Motor neuron (in vitro differentiated cells): ENCODE results near the gene ZBTB5. TPM values are rescaled to one million over a fixed set of nuclear protein-coding genes. Genes with fewer than 3 reads are reported as not detected.

Experiments
- ATAC-seq, 8 experiments: fragments of 200-7000 bp; cut with Tn5 transposase; replicated peaks in 6 of 8; 2 replicates each; pipeline ENCODE4 v1.8.0; 2021; ENCODE audit warnings: mild to moderate bottlenecking in 8 of 8, moderate library complexity in 8 of 8
- H3K27ac ChIP-seq, 2 donors: fragments of 250-450 bp; sonication (Bioruptor Pico); 2 replicates each; pipeline ENCODE4 v1.9.0; 2021; ENCODE audit warnings: antibody characterized with exemption in 2 of 2, mild to moderate bottlenecking in 2 of 2, moderate library complexity in 1 of 2
- H3K4me1 ChIP-seq, 2 donors: fragments of 250-450 bp; sonication (Bioruptor Pico); replicated peaks in 1 of 2; 2 replicates each; pipeline ENCODE4 v1.6.1; 2021; ENCODE audit warnings: antibody characterized with exemption in 2 of 2, mild to moderate bottlenecking in 2 of 2, moderate library complexity in 1 of 2
- H3K4me3 ChIP-seq, 5 donors: fragments of 250-450 bp; sonication (Bioruptor Pico); 2 replicates each; pipeline ENCODE4 v1.9.0; 2021; ENCODE audit warnings: antibody characterized with exemption in 5 of 5, mild to moderate bottlenecking in 5 of 5, moderate library complexity in 4 of 5
- WGBS, 10 experiments: fragments of 450-650 bp; shearing (Covaris generic); methylation state at CpG; one replicate each; pipeline ENCODE4 v1.0.0; 2022; 5-methylcytosine and 5-hydroxymethylcytosine counted together
- in situ Hi-C, 9 experiments: fragments of 400-800 bp; cut with MboI; loops; one replicate each; pipeline ENCODE4 v1.15.0; 2021; ENCODE audit warnings: low sequenced_read_pairs in 9 of 9, low pct_unique_long_range_greater_than_20kb in 2 of 9; ENCODE audit not compliant: unreplicated experiment in 9 of 9
- total RNA-seq, 8 experiments: library from RNA; unstranded; fragments of 300-600 nt; gene quantifications; 2 replicates each; pipeline versions ENCODE4 v1.2.3 to v1.2.4, GENCODE V29; 2022

Gene ZBTB5
- total RNA-seq, 8 experiments from 2014 or later = 4.6 to 27.0 (median 19.9) TPM

DNA sequence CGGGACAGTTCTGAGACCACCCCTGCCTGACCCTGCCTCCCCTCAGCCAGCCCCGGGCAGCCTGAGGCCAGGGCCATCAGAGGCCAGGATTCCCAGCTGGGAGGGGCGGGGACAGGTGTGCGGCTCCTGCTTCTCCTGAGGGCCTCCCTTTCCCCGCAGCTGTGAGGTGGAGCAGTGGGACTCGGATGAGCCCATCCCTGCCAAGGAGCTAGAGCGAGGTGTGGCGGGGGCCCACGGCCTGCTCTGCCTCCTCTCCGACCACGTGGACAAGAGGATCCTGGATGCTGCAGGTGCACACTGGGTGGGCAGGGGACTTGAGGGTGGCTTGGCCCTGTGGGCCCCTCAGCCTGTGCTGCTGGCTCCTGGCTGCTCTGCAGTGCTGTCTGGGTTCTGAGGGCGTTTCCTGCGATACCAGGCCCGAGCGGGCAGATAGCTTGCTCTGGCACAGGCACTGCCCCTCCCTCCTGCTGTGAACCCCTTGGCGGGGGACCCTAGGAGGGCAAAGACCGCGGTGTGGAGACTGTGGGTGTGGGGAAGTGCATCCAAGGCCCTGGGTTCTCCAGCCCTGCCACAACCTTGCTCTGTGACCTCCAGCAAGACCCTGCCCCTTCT lies 40.5 kb downstream of the ZBTB5 start:
- Histone ChIP-seq H3K27ac (no peak overlapping the region), H3K4me3 (no peak overlapping the region), H3K4me1 (peaks cover 17 to 19% of the 10 kb centered on the region in 2 donors)
- WGBS, 10 experiments = 60 to 100% (median 86%) methylated on average over 1 to 7 of the region's 18 CpGs; no CpG with 5 or more reads in 5 of the 10 experiments
- in situ Hi-C loops = no loop called here
- no peak for ATAC-seq

DNA sequence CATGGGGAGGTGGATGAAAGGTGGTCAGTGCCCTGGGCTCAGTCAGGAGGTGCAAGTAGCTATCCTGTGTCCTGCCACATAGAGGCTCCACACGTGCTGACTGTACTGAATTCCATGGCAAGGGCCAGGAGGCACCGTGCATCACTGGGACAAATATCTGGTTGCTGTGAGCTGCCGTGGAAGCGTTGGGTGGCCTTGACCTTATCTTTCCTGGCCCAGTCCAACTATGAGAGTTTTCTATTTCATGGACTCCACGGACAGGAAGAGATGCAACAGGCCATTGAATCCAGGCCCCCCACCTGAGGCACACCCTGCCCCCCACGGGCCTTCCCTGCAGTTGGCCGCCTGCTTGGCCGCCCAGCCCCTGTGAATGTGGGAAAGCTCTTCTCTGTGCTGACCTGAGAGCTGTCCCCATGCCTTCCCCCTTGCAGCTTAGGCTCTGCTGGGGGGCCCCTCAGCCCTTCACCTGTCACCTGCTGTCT lies 41.0 kb downstream of the ZBTB5 start:
- H3K4me1 ChIP-seq = peaks cover 17 to 19% of the 10 kb centered on the region in 2 donors
- H3K4me3 ChIP-seq = no peak overlapping the region
- no peak overlapping the region for H3K27ac ChIP-seq
- WGBS, 10 experiments = 67% methylated on average over 1 to 6 of the region's 8 CpGs; no CpG with 5 or more reads in 8 of the 10 experiments
- no peak for ATAC-seq
- in situ Hi-C loops = no loop called here

- H3K27ac ChIP-seq = no peak overlapping the region
- WGBS, 10 experiments = 0 to 83% (median 35%) methylated on average over 1 to 2 of the region's 2 CpGs; no CpG with 5 or more reads in 4 of the 10 experiments
Measured at GRCh38 chr9:37423508-37423907, 41.7 kb downstream of the ZBTB5 start.

DNA sequence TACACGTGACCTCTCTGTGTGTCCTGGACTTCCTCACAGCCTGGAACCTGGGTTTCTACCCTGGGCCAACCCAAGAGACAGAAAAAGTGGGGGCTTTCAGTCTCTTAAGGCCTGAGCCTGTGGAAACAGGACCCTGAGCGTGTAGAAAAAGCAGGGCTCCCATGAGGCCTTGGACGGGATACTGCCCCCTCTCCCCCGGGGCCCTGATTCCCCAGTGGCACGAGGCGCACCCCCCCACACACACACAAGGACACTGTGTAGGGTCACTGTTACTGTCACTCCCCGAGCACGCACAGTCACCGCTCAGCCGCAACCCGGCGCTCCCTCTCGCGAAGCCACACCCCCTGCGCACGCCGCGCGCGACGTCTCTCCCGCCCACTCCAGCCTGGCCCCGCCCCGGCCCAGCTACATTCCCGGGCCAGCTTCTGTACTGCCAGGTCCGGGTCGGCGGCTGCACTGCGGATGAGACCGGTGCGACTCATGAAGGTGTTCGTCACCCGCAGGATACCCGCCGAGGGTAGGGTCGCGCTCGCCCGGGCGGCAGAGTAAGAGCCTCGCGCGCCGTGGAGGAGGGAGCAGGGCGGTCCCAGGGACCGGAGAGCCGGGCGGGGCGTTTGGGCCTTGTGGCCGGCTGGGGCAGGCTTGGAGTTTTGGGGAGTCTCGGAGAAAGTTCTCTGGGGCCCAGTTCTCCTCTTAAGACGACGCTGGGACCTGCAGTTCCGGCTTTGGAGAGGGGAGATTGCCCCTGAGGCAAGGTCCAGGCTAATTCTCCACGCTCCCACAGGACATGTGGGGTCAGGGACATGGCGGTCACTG lies 42.8 kb downstream of the ZBTB5 start, which contains the start of gene GRHPR:
Gene GRHPR (plus strand): TSS at position 408 of the 816 bp plus-strand sequence. CDS start 55 bp downstream, at position 463.
- peak; percentile 95 to 98 (median 96) for ATAC-seq
- peak within 1 kb of the TSS; percentile 58 to 91 (median 76) for H3K4me3 ChIP-seq
- 0% methylated on average over 1 to 14 of the region's 56 CpGs; no CpG with 5 or more reads in 3 of the 10 experiments for WGBS, 10 experiments
- in situ Hi-C loops = no loop called here
- H3K27ac ChIP-seq = peak within 1 kb of the TSS; percentile 74 to 81
- H3K4me1 ChIP-seq = peaks cover 17 to 19% of the 10 kb centered on the region in 2 donors

More at GRCh38 chr9:37423508-37423907, 41.7 kb downstream of the ZBTB5 start:
- in situ Hi-C loops = no loop called here
- Histone ChIP-seq H3K4me1 (peaks cover 17 to 19% of the 10 kb centered on the region in 2 donors), H3K4me3 (peak overlapping the region; percentile 58 to 91 (median 76))
- no peak for ATAC-seq

DNA sequence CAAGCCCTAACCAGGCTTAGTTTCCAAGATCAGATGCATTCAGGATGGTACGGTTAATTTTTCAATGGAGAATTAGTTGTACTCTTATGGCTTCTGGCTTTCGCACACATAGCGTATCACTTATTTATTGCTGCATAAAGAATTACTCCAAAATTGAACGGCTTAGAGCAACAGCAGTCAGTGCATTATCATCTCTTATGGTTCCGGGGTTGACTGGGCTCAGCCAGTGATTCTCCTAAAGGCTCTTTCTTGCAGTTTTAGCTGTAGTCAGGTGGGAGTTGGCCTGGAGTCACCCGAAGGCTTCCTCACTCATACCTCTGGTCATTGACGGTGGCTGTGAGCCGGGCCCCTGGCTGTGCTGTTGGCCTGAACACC lies 43.3 kb downstream of the ZBTB5 start:
- H3K27ac ChIP-seq = peak overlapping the region; percentile 74 to 81
- H3K4me3 ChIP-seq = peak overlapping the region; percentile 58 to 91 (median 76)
- in situ Hi-C loops = no loop called here
- 64 to 92% (median 80%) methylated on average over 2 to 6 of the region's 8 CpGs; no CpG with 5 or more reads in 2 of the 10 experiments for WGBS, 10 experiments
- peaks cover 17 to 19% of the 10 kb centered on the region in 2 donors for H3K4me1 ChIP-seq
- no peak for ATAC-seq

DNA sequence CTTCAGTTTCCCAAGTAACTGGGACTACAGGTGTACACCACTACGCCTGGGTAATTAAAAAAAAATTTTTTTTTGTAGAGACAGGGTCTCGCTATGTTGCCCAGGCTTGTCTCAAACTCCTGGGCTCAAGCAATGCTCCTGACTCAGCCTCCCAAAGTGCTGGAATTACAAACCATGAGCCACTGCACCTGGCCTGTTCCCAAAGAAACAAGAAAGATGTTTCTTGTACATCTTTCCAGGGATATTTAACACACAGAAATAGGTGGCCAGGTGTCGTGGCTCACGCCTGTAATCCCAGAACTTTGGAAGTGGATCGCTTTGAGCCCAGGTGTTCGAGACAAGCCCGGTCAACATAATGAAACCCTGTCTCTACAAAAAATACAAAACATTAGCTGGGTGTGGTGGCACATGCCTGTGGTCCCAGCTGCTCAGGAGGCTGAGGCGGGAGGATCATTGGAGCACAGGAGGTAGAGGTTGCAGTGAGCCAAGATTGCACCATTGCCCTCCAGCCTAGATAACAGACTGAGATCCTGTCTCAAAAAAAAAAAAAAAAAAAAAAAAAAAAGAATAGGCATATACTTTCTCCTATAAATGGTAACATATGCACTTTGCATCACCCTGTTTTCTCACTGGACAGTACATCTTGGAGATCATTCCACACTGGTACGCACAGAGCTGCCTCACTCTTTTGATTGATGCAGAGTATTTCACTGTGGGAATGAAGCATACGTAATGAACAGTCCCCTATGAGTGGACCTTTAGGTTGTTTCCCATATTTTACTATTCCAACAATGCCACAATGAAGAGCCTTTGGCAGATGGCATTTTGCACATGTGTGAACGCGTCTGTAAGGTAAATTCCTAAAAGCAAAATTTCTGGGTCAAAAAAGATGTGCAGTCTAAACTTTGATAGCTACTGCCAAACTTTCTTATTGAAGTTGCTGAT lies 44.7 kb downstream of the ZBTB5 start:
- ATAC-seq = no peak
- WGBS, 10 experiments = 55 to 94% (median 82%) methylated on average over 2 to 8 of the region's 12 CpGs
- in situ Hi-C loops = no loop called here
- H3K4me1 ChIP-seq = peaks cover 17 to 19% of the 10 kb centered on the region in 2 donors
- no peak overlapping the region for H3K4me3 ChIP-seq
- H3K27ac ChIP-seq = no peak overlapping the region

DNA sequence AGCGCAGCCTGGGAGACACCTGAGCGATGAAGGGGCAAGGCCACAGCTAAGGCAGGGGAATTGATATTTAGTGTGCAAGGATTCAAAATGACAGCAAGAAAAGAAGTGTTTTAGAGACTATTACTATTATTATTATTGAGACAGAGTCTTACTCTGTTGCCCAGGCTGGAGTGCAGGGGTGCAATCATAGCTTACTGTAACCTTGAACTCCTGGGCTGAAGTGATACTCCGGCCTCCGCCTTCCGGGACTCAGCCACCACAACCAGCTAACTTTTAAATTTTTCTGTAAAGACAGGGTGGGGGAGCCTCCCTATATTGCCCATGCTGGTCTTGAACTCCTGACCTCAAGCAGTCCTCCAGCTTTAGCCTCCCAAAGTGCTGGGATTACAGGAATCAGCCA lies 46.0 kb downstream of the ZBTB5 start:
- ATAC-seq = no peak
- Histone ChIP-seq H3K4me1 (peaks cover 14 to 18% of the 10 kb centered on the region in 2 donors), H3K27ac (no peak overlapping the region), H3K4me3 (no peak overlapping the region)
- in situ Hi-C loops = no loop called here
- 80 to 100% (median 91%) methylated on average over 1 to 5 of the region's 5 CpGs; no CpG with 5 or more reads in 3 of the 10 experiments for WGBS, 10 experiments

DNA sequence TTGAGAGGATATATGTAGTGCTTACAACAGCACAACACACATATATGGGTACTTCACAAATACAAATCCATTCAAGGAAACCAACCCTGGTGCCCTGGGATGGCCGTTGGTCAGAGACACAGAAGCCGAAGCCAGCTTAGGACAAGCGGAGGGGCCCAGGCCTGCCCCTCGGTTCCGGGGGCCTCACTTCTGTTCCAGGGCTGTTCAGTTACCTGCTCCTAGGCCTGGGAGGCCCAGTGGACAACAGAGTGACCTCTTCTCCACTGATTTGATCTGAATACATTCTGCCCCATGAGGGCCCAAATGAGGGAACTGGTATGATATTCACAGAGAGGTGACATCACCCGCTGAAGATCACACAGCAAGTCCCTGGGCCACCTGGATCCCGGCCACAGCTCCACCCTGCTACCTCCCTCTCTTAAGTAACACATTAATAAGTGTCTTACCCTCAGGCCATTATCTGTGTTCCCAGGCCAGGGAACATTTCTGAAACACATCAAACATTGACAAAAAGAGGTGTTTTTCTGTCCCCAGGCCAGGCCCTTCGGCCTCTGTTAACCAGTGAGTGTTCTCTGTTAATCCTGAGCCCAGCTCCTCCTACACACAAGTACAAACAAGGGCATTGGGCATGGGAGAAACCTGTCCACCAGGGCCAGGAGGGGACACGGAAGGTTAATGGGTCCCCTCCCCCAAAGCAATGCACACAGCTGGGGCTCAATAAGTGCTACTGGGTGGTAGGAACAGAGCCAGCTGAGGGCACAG lies 47.2 kb downstream of the ZBTB5 start:
- WGBS, 10 experiments = 63 to 100% (median 83%) methylated on average over 1 to 3 of the region's 9 CpGs; no CpG with 5 or more reads in 3 of the 10 experiments
- H3K4me1 ChIP-seq = peaks cover 7 to 8% of the 10 kb centered on the region in 2 donors
- H3K4me3 ChIP-seq = no peak overlapping the region
- no peak for ATAC-seq
- in situ Hi-C loops = no loop called here
- H3K27ac ChIP-seq = no peak overlapping the region

- H3K4me1 ChIP-seq = peaks cover 7 to 8% of the 10 kb centered on the region in 2 donors
- ATAC-seq = no peak
- H3K4me3 ChIP-seq = no peak overlapping the region
- no peak overlapping the region for H3K27ac ChIP-seq
- WGBS, 10 experiments = 50 to 100% (median 80%) methylated on average over 1 to 5 of the region's 9 CpGs; no CpG with 5 or more reads in 3 of the 10 experiments
- in situ Hi-C loops = no loop called here
Measured at GRCh38 chr9:37417252-37417803, 47.9 kb downstream of the ZBTB5 start.

DNA sequence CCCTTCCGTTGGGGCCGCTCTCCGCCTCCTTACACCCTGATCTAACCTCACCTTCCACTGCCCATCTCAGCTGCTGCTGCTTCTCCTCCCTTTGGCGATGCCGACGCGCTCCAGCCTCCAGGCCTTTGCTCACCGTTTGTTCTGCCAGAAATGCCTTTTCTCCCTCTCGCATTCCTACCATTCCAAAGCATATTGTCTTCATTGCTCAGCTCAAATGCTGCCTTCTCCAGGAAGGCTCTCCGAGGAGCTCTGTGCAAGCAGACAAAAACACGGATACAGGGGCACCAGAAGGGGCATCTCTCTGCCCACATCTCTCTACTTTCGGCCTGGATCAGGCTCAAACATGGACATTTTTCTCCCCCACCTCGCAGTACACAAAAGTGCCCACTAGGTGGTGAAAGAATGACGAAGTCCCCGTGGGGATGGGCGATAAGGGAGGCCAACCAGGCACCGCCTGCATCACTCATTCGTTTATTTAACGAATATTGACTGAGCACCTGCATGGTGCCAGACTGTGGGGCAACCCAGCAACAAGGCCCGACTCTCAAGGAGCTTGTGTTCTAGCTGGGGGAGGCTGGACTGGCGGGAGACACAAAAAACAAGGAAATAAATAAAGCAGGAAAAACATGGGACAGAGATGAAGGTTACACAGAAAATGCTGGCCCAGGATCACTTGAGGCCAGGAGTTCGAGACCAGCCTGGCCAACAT lies 50.1 kb downstream of the ZBTB5 start:
- Histone ChIP-seq H3K4me3 (no peak overlapping the region), H3K4me1 (no peaks in the 10 kb centered on the region), H3K27ac (no peak overlapping the region)
- in situ Hi-C loops = no loop called here
- WGBS, 10 experiments = 12 to 93% (median 33%) methylated on average over 1 to 21 of the region's 22 CpGs
- peak; percentile 65 to 87 (median 75) for ATAC-seq

GRCh38 chr9:37414503-37414943 lies 50.7 kb downstream of the ZBTB5 start:
- no peak for ATAC-seq
- in situ Hi-C loops = no loop called here
- Histone ChIP-seq H3K27ac (no peak overlapping the region), H3K4me3 (no peak overlapping the region), H3K4me1 (no peaks in the 10 kb centered on the region)
- 0 to 80% (median 40%) methylated on average over 1 of the region's 10 CpGs; no CpG with 5 or more reads in 7 of the 10 experiments for WGBS, 10 experiments
